Suppressor macrophage treated with lipopolysaccharide for 4 hours (primary cell): ENCODE data around the gene APC2.
"Not testable (repeated sequence)": the region's sequence is repeated elsewhere in the genome, so short reads cannot be mapped to it uniquely, and the experiment has no call there.

Experiments used
- DNase-seq: peaks from one replicate; pipeline ENCODE4 v3.0.0-alpha.2; 2020

The APC2 gene

GRCh38 chr19:1412995-1413800 is 36.7 kb upstream of the APC2 start:
- DNase-seq = no peak

GRCh38 chr19:1416014-1416841 is 33.7 kb upstream of the APC2 start:
- DNase-seq = no peak

DNA sequence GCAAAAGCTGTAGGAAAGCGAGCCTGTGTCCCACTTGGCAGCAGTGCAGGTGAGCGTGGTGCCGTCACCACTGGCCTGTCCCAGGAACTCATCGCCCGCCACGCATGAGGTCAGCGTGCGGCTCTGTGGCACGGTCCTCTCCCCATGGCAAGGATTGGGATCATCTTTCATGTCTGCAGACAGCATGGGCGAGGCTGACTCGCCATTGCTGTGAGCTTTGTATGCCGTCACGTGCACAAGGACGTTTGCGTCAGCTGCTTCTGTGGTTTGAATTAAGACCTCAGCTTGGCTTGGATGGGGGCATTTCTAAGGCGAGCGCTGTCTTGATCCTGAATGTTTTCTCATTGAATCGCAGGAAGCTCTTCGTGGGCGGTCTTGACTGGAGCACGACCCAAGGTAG is 32.8 kb upstream of the APC2 start:
- no peak for DNase-seq

DNA sequence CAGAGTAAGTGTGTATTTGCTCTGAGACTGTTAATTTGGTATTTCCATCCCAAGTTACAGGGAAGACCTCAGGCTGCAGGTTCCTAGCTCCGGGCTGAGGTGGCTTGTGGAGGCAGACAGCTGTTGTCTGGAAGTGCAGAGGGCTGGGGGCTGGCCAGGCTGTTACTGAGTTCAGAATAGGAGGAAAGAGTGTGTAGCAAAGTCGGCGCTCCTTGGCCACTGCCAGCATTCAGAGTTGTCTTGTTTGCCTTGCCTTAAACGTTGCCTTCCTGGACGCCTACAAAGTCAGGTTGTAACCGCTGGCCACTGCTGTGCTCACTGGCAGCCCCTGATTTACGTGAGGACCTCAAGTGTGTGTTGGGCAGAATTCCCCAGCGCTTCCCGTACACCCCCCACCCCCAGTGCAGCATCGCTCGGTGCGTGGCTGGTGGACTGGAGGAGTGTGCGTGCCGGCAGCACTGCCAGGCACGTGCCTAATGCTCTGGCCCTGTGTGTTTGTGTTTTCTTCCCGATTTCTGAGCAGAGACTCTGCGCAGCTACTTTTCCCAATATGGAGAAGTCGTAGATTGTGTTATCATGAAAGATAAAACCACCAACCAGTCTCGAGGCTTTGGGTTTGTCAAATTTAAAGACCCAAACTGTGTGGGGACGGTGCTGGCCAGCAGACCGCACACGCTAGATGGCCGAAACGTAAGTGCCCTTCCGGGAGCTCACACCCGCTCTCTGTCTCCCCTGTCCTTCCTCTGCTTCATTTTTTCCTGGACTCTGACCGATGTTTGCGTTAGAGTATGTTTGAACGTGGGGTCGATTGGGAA is 32.0 kb upstream of the APC2 start:
- DNase-seq = no peak

DNA sequence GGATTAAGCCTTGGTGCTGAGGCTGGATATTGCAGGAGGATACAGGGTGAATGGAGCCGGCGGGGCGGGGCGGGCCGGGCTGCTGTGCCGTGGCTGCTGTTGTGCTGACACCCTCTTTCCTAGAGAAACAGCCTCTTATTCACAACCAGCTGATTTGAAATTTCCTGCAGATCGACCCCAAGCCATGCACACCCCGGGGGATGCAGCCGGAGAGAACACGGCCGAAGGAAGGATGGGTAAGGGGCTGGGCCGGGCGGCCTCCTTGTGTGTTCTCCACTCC is 31.5 kb upstream of the APC2 start:
- DNase-seq = no peak

GRCh38 chr19:1418951-1419738 is 30.8 kb upstream of the APC2 start:
- DNase-seq = no peak

- DNase-seq = not testable (repeated sequence)
Observed at GRCh38 chr19:1420085-1420484, 29.8 kb upstream of the APC2 start.

DNA sequence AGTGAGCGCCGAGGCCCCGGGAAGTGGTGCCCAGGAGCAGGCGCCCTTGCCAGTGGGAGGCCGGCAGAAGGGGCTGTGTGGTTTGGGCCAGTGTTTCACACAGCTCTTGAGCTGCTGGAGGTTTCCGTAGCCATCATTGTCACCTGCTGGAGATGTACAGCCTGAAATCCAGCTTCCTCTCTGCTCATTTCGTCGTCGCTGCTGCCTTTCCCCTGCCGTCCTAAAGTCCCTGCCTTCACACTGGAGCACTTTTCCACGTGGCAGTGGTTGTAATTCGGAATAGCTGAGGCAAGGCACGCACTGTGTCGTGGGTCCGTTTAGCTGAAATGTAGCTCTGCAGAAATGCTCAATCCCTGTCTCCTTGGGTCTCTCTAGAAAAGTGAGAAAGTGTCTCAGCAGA is 29.3 kb upstream of the APC2 start:
- DNase-seq = no peak

DNA sequence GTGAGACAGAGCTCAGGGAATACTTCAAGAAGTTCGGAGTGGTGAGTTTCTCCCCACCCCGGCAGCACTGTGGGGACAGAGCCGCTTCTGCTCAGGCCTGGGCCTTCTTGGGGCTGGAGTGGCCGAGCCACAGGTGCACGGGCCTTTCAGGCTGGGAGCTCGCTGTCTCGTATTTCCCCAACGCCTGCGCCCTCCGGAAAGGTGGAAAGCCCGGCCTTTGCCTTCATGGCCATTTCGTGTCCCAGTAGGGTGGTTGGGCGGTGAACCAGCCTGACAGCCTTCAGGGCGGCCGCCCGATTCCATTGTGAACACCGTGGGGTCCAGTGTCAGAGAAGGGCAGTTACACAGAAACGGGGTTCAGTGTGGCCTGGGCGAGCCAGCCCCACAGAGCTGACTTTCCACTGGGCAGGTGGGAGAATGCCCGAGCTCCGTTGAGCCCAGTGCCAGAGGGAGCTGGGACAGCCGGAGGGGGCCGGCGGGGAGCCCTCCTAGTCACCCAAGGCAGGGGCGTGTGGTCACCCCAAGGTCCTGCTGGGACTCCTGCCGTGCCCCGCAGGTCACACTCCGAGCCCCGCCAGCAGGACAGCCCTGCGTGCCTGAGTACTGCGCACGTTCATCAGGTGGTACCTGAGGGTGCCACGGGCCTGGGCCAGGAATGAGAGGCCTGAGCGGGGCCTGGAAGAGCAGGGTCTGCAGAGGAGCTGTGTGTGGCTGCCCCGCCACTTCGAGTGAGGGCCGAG is 28.5 kb upstream of the APC2 start:
- DNase-seq = no peak

- no peak for DNase-seq
Observed at GRCh38 chr19:1421958-1422305, 28.0 kb upstream of the APC2 start.

- DNase-seq = no peak
Observed at GRCh38 chr19:1422360-1422759, 27.6 kb upstream of the APC2 start.

- DNase-seq = no peak
Observed at GRCh38 chr19:1422943-1423342, 27.0 kb upstream of the APC2 start.

GRCh38 chr19:1423436-1424191 is 26.3 kb upstream of the APC2 start:
- DNase-seq = no peak

GRCh38 chr19:1424192-1424955 is 25.5 kb upstream of the APC2 start:
- no peak for DNase-seq

DNA sequence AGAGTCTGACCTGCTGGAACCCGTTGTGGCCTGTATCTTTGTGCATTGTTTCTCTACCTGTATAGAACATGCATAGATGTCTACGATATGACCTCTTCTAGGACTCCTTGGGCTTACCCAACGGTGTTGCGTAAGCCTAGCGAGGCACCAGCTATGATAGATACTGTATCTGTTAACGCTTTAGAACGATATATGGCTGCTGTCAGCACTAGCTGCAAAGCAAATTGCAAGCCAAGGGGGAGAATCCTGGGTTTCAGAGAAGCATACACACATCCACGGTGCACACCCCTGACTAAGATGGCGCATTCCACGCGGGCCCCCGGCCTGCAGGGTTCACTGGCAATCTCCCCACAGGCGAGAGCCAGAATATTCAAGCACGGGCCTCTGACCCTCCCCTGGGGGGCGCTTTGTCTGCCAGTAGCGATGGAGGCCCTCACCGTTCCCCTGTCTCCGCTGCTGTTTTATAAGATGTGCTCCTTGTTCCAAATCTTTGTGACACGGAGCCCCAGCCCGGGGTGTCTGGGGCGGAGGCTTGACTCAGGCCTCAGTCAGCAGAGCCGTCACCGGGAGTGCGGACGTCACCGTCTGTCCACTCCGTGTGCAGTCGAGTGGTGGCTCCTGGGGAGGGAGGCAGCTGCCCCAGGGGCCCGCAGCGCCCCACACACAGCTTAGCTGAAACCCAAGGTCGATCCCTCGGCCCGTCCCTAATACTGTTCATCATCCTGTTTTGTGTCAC is 24.7 kb upstream of the APC2 start:
- no peak for DNase-seq

- no peak for DNase-seq
Observed at GRCh38 chr19:1425902-1426301, 24.0 kb upstream of the APC2 start.

GRCh38 chr19:1426736-1427135 is 23.2 kb upstream of the APC2 start:
- no peak for DNase-seq

DNA sequence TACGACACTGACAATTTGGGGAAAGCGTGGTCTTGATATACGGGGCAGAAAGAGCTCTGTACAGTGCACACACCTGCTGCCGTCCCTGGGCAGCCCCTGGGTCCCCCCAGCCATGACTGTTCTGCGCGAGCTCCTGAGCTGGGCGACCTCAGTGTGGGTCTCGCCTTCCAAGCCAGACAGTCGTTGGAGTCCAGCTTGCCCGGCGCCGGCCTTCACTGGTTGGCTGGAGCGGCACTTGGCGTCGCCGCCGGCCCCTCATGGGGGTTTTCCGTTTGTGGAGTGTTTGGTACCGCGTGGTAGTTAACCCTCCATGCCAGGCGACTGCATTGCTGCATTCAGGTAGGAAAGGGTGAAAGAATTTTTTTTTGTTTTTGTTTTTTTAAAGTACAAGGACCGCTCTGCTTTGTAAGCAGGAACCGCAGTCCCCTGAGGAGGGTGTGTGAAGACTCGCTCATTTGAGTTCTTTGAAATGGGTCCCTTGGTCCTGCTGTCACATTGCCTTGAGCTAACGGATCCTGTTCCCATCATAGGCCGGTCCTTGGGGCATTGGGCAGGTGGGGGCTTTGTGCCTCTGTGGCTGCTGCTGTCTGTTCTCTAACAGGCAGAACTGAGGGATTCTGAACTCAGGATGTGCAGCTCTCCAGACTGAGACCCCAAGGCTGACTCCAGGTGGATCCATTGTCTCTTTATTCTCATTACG is 22.6 kb upstream of the APC2 start:
- DNase-seq = no peak

DNA sequence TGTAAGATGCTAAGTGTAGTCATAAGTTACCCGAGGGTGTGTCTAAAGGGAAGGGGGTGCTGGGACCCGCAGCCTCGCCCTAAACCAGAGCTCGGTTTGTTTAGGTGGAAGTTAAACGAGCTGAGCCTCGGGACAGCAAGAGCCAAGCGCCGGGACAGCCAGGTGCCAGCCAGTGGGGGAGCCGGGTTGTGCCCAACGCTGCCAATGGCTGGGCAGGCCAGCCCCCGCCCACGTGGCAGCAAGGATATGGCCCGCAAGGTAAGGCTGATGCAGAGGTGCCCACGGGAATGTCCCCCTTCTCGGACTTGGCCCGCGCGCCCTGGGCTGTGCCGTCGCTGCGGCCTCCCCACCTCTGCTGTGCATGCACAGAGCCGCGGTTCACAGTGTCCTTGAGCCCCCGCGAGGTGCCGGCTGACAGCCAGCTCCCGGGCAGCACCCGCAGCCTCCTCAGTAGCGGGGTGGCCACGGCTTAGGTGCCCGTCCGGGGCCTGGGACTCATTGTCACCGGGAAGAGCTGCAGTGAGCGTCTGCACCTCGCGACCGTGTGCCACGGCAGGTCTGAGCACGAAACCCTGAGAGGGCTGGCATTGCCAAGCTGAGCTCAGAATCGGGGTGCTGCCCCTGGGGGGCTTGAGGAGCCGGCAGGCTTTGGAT is 21.1 kb upstream of the APC2 start:
- no peak for DNase-seq
